ENCODE data around the gene MGMT.

DNA sequence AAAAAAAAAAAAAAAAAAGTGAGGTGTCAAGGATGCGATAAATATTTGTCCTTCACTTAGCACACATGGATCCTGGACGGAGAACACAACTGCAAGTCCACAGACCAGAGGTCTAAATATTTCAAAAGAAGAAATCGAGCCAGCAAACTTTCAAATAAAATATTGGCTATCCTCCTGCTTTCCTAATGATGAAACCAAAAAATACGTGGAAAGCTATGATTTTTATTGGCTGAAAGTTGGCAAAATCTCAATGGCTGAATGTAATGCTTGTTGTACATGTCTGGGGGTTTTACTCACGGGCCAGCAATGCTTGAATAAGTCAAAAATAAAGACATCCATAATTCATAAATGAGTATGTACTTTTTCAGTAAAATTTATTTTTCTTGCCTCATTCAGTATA is 19.0 kb upstream of the MGMT start:
- TF ChIP-seq, protein P1, sequence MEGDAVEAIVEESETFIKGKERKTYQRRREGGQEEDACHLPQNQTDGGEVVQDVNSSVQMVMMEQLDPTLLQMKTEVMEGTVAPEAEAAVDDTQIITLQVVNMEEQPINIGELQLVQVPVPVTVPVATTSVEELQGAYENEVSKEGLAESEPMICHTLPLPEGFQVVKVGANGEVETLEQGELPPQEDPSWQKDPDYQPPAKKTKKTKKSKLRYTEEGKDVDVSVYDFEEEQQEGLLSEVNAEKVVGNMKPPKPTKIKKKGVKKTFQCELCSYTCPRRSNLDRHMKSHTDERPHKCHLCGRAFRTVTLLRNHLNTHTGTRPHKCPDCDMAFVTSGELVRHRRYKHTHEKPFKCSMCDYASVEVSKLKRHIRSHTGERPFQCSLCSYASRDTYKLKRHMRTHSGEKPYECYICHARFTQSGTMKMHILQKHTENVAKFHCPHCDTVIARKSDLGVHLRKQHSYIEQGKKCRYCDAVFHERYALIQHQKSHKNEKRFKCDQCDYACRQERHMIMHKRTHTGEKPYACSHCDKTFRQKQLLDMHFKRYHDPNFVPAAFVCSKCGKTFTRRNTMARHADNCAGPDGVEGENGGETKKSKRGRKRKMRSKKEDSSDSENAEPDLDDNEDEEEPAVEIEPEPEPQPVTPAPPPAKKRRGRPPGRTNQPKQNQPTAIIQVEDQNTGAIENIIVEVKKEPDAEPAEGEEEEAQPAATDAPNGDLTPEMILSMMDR (IDR thresholded peaks at IDR 0.05; ENCODE audit: low read depth, low read length, missing input control), result no peak
- TF ChIP-seq YY1 (IDR thresholded peaks at IDR 0.05) (no peak), FOXA2 (IDR thresholded peaks at IDR 0.05) (no peak), RAD21 (IDR thresholded peaks at IDR 0.05) (no peak)
- TF ChIP-seq, protein P2, sequence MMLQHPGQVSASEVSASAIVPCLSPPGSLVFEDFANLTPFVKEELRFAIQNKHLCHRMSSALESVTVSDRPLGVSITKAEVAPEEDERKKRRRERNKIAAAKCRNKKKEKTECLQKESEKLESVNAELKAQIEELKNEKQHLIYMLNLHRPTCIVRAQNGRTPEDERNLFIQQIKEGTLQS (IDR thresholded peaks at IDR 0.05), result no peak
- TF ChIP-seq, protein P3, sequence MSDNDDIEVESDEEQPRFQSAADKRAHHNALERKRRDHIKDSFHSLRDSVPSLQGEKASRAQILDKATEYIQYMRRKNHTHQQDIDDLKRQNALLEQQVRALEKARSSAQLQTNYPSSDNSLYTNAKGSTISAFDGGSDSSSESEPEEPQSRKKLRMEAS (IDR thresholded peaks at IDR 0.05), result no peak
- TF ChIP-seq, protein P4, sequence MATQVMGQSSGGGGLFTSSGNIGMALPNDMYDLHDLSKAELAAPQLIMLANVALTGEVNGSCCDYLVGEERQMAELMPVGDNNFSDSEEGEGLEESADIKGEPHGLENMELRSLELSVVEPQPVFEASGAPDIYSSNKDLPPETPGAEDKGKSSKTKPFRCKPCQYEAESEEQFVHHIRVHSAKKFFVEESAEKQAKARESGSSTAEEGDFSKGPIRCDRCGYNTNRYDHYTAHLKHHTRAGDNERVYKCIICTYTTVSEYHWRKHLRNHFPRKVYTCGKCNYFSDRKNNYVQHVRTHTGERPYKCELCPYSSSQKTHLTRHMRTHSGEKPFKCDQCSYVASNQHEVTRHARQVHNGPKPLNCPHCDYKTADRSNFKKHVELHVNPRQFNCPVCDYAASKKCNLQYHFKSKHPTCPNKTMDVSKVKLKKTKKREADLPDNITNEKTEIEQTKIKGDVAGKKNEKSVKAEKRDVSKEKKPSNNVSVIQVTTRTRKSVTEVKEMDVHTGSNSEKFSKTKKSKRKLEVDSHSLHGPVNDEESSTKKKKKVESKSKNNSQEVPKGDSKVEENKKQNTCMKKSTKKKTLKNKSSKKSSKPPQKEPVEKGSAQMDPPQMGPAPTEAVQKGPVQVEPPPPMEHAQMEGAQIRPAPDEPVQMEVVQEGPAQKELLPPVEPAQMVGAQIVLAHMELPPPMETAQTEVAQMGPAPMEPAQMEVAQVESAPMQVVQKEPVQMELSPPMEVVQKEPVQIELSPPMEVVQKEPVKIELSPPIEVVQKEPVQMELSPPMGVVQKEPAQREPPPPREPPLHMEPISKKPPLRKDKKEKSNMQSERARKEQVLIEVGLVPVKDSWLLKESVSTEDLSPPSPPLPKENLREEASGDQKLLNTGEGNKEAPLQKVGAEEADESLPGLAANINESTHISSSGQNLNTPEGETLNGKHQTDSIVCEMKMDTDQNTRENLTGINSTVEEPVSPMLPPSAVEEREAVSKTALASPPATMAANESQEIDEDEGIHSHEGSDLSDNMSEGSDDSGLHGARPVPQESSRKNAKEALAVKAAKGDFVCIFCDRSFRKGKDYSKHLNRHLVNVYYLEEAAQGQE (IDR thresholded peaks at IDR 0.05), result no peak

All from liver (tissue), 3 donors.